GM12875 (cell line): Measurements from ENCODE around the gene HAVCR2.

ENCODE experiments used
- H3K4me3 ChIP-seq: one replicate; pipeline ENCODE4 v1.5.1; 2011; ENCODE audit warnings: low read depth, low read length, control low read depth
- CTCF ChIP-seq: IDR thresholded peaks from 2 replicates; pipeline ENCODE4 v1.5.1; 2011; ENCODE audit warnings: low read depth, mild to moderate bottlenecking, control low read depth, inconsistent platforms, low read length, moderate library complexity, borderline replicate concordance; ENCODE audit not compliant: insufficient read depth

Gene HAVCR2

GRCh38 chr5:157108976-157109375 is at the start of gene HAVCR2:
TSS of gene HAVCR2 (minus strand) at chr5:157109044. CDS start at chr5:157108983, 61 bp downstream.
- H3K4me3 ChIP-seq, result peak within 1 kb of the TSS; percentile 39
- no peak for TF ChIP-seq CTCF

- TF ChIP-seq CTCF, result no peak
- H3K4me3 ChIP-seq, result no peak overlapping the region
Observed at GRCh38 chr5:157157293-157157891, 48.5 kb upstream of the HAVCR2 start.

- H3K4me3 ChIP-seq, result no peak overlapping the region
- no peak for TF ChIP-seq CTCF
Observed at GRCh38 chr5:157155297-157155696, 46.5 kb upstream of the HAVCR2 start.

GRCh38 chr5:157150995-157151394 is 42.2 kb upstream of the HAVCR2 start:
- H3K4me3 ChIP-seq, result no peak overlapping the region
- TF ChIP-seq CTCF, result no peak

- peak; percentile 73 for TF ChIP-seq CTCF
Observed at GRCh38 chr5:157148734-157149615, 40.1 kb upstream of the HAVCR2 start.

GRCh38 chr5:157143127-157143971 is 34.5 kb upstream of the HAVCR2 start:
- no peak for TF ChIP-seq CTCF
- peak overlapping the region; percentile 88 for H3K4me3 ChIP-seq

More at GRCh38 chr5:157148734-157149615, 40.1 kb upstream of the HAVCR2 start:
- H3K4me3 ChIP-seq, result no peak overlapping the region
